ENCODE measurements around the gene ANKMY1.

ANKMY1 gene

GRCh38 chr2:240473211-240473610 lies 84.6 kb downstream of the ANKMY1 start:
- Histone ChIP-seq H3K27ac (no peak overlapping the region), H3K4me3 (no peak overlapping the region)
- DNase-seq (ENCODE audit: low spot score), result no peak
- TF ChIP-seq CTCF (IDR thresholded peaks at IDR 0.05), result no peak

GRCh38 chr2:240472078-240472790 lies 85.6 kb downstream of the ANKMY1 start:
- Histone ChIP-seq H3K27ac (no peak overlapping the region), H3K4me3 (no peak overlapping the region)
- no peak for DNase-seq (ENCODE audit: low spot score)
- no peak for TF ChIP-seq CTCF (IDR thresholded peaks at IDR 0.05)

GRCh38 chr2:240469740-240470139 lies 88.0 kb downstream of the ANKMY1 start:
- no peak for TF ChIP-seq CTCF (IDR thresholded peaks at IDR 0.05)
- DNase-seq (ENCODE audit: low spot score), result no peak
- no peak overlapping the region for H3K27ac ChIP-seq
- H3K4me3 ChIP-seq, result no peak overlapping the region

- TF ChIP-seq CTCF (IDR thresholded peaks at IDR 0.05), result no peak
- no peak for DNase-seq (ENCODE audit: low spot score)
- H3K27ac ChIP-seq, result no peak overlapping the region
These were observed 88.5 kb downstream of the ANKMY1 start for GRCh38 chr2:240469239-240469636.

GRCh38 chr2:240468303-240469238 lies 89.2 kb downstream of the ANKMY1 start:
- H3K4me3 ChIP-seq, result no peak overlapping the region
- TF ChIP-seq CTCF (IDR thresholded peaks at IDR 0.05), result no peak
- H3K27ac ChIP-seq, result no peak overlapping the region
- no peak for DNase-seq (ENCODE audit: low spot score)

More at GRCh38 chr2:240469239-240469636, 88.5 kb downstream of the ANKMY1 start:
- no peak overlapping the region for H3K4me3 ChIP-seq

GRCh38 chr2:240467659-240468302 lies 90.0 kb downstream of the ANKMY1 start:
- DNase-seq (ENCODE audit: low spot score), result no peak
- Histone ChIP-seq H3K4me3 (no peak overlapping the region), H3K27ac (no peak overlapping the region)
- no peak for TF ChIP-seq CTCF (IDR thresholded peaks at IDR 0.05)
